Lower lobe of right lung (tissue), 2 donors: ENCODE measurements around the gene ACAD11. TPM values are rescaled to one million over a fixed set of nuclear protein-coding genes. Genes with fewer than 3 reads are reported as not detected.

Experiments
- ATAC-seq, 2 donors: fragments of 200-7000 bp; cut with Tn5 transposase; one replicate each; pipeline ENCODE4 v1.9.1; 2020 to 2022; ENCODE audit warnings: mild to moderate bottlenecking in 2 of 2, moderate library complexity in 2 of 2
- DNase-seq: peaks from one replicate; pipeline ENCODE4 v3.0.0-alpha.2; 2020
- H3K27ac ChIP-seq: fragments of 200-600 bp; one replicate; pipeline ENCODE4 v1.8.0; 2022
- H3K27me3 ChIP-seq: fragments of 200-600 bp; one replicate; pipeline ENCODE4 v1.8.0; 2022; ENCODE audit warnings: low read depth
- H3K36me3 ChIP-seq: fragments of 200-600 bp; one replicate; pipeline ENCODE4 v1.8.0; 2022; ENCODE audit warnings: mild to moderate bottlenecking
- H3K4me1 ChIP-seq: fragments of 200-600 bp; one replicate; pipeline ENCODE4 v1.8.0; 2022
- H3K4me3 ChIP-seq: fragments of 200-600 bp; one replicate; pipeline ENCODE4 v1.8.0; 2022; ENCODE audit warnings: mild to moderate bottlenecking
- H3K9me3 ChIP-seq: fragments of 200-600 bp; one replicate; pipeline ENCODE4 v1.8.0; 2022
- intact Hi-C: fragments of 100-400 bp; cut with DNase I; formaldehyde crosslinking; loops from one replicate; pipeline ENCODE4 v1.11.0; 2022
- total RNA-seq: library from RNA; stranded (reverse); fragmentation: NEBNext Ultra II Directional; extraction: Animal tissue kit (Norgen Biotek cat#: 25700); gene quantifications from one replicate; pipeline ENCODE4 v1.2.1, GENCODE V29; 2021
- TF ChIP-seq, protein P1 (sequence below): fragments of 200-600 bp; IDR thresholded peaks from one replicate; pipeline ENCODE4 v1.8.0; 2022; ENCODE audit warnings: antibody characterized with exemption, mild to moderate bottlenecking
- donor health status: DM: no; HTN: yes; CAD: no; lungs with severe emphysema.

The ACAD11 gene
- total RNA-seq, 1 donor from 2014 or later: 17.7 TPM

- DNase-seq (no peak), ATAC-seq (no peak)
- peak overlapping the region; percentile 89 for H3K4me3 ChIP-seq
- H3K4me1 ChIP-seq: peaks cover 42% of the 10 kb centered on the region
- TF ChIP-seq, protein P1, sequence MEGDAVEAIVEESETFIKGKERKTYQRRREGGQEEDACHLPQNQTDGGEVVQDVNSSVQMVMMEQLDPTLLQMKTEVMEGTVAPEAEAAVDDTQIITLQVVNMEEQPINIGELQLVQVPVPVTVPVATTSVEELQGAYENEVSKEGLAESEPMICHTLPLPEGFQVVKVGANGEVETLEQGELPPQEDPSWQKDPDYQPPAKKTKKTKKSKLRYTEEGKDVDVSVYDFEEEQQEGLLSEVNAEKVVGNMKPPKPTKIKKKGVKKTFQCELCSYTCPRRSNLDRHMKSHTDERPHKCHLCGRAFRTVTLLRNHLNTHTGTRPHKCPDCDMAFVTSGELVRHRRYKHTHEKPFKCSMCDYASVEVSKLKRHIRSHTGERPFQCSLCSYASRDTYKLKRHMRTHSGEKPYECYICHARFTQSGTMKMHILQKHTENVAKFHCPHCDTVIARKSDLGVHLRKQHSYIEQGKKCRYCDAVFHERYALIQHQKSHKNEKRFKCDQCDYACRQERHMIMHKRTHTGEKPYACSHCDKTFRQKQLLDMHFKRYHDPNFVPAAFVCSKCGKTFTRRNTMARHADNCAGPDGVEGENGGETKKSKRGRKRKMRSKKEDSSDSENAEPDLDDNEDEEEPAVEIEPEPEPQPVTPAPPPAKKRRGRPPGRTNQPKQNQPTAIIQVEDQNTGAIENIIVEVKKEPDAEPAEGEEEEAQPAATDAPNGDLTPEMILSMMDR: no peak
- no peaks in the 10 kb centered on the region for H3K27me3 ChIP-seq
- no peaks in the 10 kb centered on the region for H3K9me3 ChIP-seq
- intact Hi-C loops: no loop called here
- peaks cover 14% of the 10 kb centered on the region for H3K36me3 ChIP-seq
- no peak overlapping the region for H3K27ac ChIP-seq
Observed at GRCh38 chr3:132662212-132662611, 2.6 kb upstream of the ACAD11 start.

GRCh38 chr3:132661101-132661500 is 1.5 kb upstream of the ACAD11 start:
- peak overlapping the region; percentile 89 for H3K4me3 ChIP-seq
- ATAC-seq (no peak), DNase-seq (no peak)
- H3K36me3 ChIP-seq: peaks cover 4% of the 10 kb centered on the region
- intact Hi-C loops: no loop called here
- TF ChIP-seq, protein P1: no peak
- no peaks in the 10 kb centered on the region for H3K27me3 ChIP-seq
- peak overlapping the region; percentile 95 for H3K27ac ChIP-seq
- H3K4me1 ChIP-seq: peaks cover 43% of the 10 kb centered on the region
- no peaks in the 10 kb centered on the region for H3K9me3 ChIP-seq

DNA sequence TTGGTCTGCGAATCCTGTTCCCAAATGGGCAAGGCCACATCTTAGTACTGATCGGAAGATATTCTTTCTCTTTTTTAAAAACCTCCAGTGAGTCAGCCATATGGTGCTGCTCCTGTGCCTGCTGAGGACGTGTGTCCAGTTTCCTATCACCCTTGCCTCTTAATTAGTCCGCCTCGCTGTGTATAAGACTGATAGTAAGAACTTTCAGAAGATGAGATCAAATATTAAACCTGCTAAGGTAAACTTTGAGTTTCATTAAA is 1.1 kb upstream of the ACAD11 start:
- no peak for DNase-seq
- Histone ChIP-seq H3K4me1 (peaks cover 43% of the 10 kb centered on the region), H3K27ac (peak overlapping the region; percentile 95), H3K27me3 (no peaks in the 10 kb centered on the region), H3K9me3 (no peaks in the 10 kb centered on the region), H3K36me3 (peaks cover under 1% of the 10 kb centered on the region), H3K4me3 (peak overlapping the region; percentile 89)
- TF ChIP-seq, protein P1: no peak
- intact Hi-C loops: no loop called here
- ATAC-seq: peak in 1 of 2 donors; percentile 8

GRCh38 chr3:132660052-132660810 is 622 bp upstream of the ACAD11 start, which contains the start of gene UBA5:
UBA5 (plus strand) TSS chr3:132660329; CDS start chr3:132660538, 209 bp downstream.
- intact Hi-C loops: no loop called here
- H3K4me1 ChIP-seq: peaks cover 41% of the 10 kb centered on the region
- ATAC-seq (peak; percentile 89 to 91), DNase-seq (peak; percentile 79)
- no peaks in the 10 kb centered on the region for H3K27me3 ChIP-seq
- peak within 1 kb of the TSS; percentile 89 for H3K4me3 ChIP-seq
- TF ChIP-seq, protein P1: no peak
- H3K27ac ChIP-seq: peak within 1 kb of the TSS; percentile 95
- H3K36me3 ChIP-seq: no peaks in the 10 kb centered on the region
- H3K9me3 ChIP-seq: no peaks in the 10 kb centered on the region

GRCh38 chr3:132659000-132659364 is 627 bp downstream of the ACAD11 start:
- no peak for ATAC-seq
- H3K9me3 ChIP-seq: no peaks in the 10 kb centered on the region
- DNase-seq: no peak
- peak overlapping the region; percentile 95 for H3K27ac ChIP-seq
- intact Hi-C loops: no loop called here
- peak overlapping the region; percentile 89 for H3K4me3 ChIP-seq
- peaks cover 37% of the 10 kb centered on the region for H3K4me1 ChIP-seq
- no peaks in the 10 kb centered on the region for H3K27me3 ChIP-seq
- H3K36me3 ChIP-seq: no peaks in the 10 kb centered on the region
- TF ChIP-seq, protein P1: no peak
